ENCODE measurements around the gene LYL1.
A peak's percentile ranks its signal among the peaks of the same experiment; 100 is the strongest.

DNA sequence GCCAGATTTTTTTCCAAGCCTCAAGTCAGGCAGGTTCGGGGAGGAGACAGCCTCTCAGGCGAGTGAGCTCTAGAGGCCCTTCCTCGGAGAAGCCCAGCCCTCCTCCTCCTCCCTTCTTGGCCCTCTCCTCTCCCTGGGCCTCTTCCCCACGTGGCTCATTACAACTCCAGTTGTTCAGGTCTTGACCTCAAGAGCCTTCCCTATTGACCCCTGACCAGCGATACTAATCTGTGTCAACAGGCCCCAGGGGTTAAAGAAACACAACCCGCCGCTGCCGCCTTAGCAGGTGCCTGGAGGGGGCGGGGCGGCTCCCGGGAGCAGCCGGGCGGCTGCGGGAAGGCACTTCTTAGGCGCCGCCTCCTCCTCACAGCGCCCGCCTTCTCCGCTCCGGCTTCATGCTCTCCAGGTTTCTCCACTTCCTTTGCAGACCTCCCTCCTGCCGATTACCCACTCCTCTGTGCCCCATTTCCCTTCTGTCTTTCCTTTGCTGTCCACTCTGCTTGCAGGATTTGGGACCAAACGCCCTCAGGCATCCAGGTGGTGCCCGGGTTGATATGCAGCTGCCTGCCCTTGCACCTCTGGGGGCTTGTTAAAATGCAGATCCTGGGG lies 51.0 kb downstream of the LYL1 start:
- TF ChIP-seq, protein P1, sequence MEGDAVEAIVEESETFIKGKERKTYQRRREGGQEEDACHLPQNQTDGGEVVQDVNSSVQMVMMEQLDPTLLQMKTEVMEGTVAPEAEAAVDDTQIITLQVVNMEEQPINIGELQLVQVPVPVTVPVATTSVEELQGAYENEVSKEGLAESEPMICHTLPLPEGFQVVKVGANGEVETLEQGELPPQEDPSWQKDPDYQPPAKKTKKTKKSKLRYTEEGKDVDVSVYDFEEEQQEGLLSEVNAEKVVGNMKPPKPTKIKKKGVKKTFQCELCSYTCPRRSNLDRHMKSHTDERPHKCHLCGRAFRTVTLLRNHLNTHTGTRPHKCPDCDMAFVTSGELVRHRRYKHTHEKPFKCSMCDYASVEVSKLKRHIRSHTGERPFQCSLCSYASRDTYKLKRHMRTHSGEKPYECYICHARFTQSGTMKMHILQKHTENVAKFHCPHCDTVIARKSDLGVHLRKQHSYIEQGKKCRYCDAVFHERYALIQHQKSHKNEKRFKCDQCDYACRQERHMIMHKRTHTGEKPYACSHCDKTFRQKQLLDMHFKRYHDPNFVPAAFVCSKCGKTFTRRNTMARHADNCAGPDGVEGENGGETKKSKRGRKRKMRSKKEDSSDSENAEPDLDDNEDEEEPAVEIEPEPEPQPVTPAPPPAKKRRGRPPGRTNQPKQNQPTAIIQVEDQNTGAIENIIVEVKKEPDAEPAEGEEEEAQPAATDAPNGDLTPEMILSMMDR (IDR thresholded peaks at IDR 0.05; ENCODE audit: low read depth, low read length), result no peak
- TF ChIP-seq POLR2A (IDR thresholded peaks at IDR 0.05; ENCODE audit: extremely low read depth, insufficient read length) (no peak), MAX (IDR thresholded peaks at IDR 0.05; ENCODE audit: low read depth, low read length) (peak; percentile 34; the same call in 1 of the 2 replicates), MYC (IDR thresholded peaks at IDR 0.05; ENCODE audit: low read depth, low read length) (no peak)

Measured in NB4 (cell line).